HG02870 (cell line): ENCODE results near the gene JAKMIP2.
"Not testable (repeated sequence)": the region's sequence is repeated elsewhere in the genome, so short reads cannot be mapped to it uniquely, and the experiment has no call there.

Experiments
- ATAC-seq: cut with Tn5 transposase; IDR thresholded peaks from one replicate; pipeline ENCODE4 v1.9.1; 2021; ENCODE audit warnings: mild to moderate bottlenecking, moderate library complexity; ENCODE audit not compliant: unreplicated experiment

JAKMIP2 gene

GRCh38 chr5:147617711-147618350 is 164.7 kb downstream of the JAKMIP2 start:
- ATAC-seq, result no peak

DNA sequence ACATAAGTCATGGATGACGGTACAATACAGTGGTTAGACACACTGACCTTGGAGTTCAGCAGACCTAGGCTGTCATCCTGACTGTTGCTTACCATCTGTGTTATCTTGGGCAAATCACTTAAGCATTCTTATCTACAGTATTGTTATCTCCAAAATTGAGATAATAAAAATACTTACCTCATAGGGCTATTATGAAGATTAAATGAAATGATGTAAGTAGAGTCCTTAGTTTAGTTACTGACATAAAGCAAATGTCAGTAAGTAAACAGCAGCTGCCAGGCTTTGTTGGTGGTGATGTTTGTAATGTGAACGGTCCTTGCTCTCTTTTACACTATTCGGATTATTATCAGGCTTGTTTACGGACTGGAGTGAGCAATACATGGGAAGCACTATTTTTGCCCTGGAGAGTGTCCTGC is 165.3 kb downstream of the JAKMIP2 start:
- no peak for ATAC-seq

DNA sequence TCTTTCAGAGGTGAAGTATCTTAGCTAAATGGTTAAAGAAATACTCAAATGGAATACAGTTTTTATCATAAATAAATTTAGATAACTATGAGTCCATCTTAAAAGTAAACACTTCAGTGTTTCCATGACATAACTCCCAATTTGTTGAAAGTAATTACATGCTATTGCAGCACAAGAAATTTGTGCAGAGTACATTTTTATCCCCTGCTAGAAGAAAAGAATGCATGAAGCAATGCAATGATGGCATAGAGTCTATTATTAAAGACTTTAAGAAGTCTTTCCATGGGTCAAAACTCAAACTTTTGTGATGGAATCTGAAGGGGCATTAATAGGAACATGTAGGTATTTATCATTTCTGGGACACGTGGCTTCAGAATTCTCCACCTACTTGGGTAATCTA is 166.1 kb downstream of the JAKMIP2 start:
- no peak for ATAC-seq

DNA sequence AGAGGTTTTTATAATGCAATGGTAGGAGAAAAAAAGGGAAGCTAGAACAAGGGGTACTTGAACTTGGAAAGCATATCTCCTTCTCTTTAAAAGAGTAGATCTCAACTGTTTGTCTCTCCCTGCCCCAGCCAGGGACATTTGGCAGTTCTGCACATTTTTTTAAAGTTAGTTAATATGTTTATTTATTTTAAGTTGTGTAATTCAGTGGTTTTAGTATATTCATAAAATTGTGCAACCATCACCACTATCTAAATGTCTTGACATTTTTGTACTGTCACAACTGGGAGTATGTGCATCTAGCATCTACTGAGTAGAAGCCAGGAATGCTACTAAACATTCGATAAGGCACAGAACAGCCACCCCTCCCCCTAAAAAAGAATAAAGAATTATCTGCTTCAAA is 169.2 kb downstream of the JAKMIP2 start:
- no peak for ATAC-seq

DNA sequence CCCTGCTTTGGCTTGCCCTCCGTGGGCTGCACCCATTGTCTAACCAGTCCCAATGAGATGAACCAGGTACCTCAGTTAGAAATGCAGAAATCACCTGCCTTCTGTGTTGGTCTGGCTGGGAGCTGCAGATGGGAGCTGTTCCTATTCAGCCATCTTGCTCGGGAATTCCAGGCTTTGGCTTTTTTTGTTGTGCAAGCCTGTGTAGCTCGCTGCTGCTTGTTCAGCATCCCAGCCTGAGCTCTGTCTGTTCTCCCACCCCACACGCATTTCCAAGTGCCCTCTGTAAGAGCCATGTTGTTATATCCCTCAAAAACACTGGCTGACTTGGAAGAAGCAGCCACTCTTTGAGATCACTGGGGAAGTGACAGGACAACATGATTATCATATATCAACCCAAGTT is 171.0 kb downstream of the JAKMIP2 start:
- no peak for ATAC-seq

GRCh38 chr5:147610798-147611197 is 171.7 kb downstream of the JAKMIP2 start:
- no peak for ATAC-seq

GRCh38 chr5:147601652-147602051 is 180.9 kb downstream of the JAKMIP2 start:
- ATAC-seq, result no peak

GRCh38 chr5:147591120-147591519 is 191.4 kb downstream of the JAKMIP2 start:
- ATAC-seq, result no peak

DNA sequence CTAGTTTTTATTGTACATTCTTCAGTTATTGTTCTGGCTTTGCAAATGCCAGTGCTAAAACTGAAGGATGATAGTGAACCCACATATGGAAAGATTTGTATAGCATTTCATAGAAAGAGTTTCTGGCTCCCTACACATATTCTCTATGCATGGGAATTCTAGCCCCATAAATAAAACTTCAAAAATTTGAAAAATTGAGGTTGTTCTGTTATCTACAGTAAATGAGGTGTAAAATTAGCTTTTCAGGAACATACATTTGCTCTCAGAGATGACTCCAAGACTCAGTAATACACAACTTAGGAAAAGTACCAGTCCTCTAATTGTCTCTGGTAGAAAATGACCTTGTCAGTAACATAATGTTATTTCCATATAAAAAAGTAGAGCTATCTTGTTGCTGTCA is 192.4 kb downstream of the JAKMIP2 start:
- ATAC-seq, result no peak

- ATAC-seq, result no peak
Observed at GRCh38 chr5:147586832-147587231, 195.7 kb downstream of the JAKMIP2 start.

DNA sequence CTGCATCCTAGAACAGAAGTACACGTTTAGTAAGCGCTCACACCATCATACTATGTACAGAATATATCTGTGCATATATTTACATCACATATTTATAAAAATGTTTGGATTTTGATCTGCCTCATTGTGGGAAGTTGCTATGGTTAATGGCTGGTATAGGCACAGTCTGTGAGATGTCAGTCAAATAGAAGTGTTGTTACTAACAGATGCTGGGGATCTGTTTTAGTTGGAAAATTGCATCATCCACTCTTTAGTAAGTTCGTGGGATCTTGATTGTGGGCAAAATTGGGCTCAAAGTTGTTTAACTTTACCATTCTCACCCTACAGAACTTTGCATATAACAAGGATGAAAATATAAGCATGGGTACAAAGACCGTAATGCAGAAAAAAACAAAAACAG is 196.3 kb downstream of the JAKMIP2 start:
- ATAC-seq, result no peak

- not testable (repeated sequence) for ATAC-seq
Observed at GRCh38 chr5:147582272-147582671, 200.3 kb downstream of the JAKMIP2 start.

DNA sequence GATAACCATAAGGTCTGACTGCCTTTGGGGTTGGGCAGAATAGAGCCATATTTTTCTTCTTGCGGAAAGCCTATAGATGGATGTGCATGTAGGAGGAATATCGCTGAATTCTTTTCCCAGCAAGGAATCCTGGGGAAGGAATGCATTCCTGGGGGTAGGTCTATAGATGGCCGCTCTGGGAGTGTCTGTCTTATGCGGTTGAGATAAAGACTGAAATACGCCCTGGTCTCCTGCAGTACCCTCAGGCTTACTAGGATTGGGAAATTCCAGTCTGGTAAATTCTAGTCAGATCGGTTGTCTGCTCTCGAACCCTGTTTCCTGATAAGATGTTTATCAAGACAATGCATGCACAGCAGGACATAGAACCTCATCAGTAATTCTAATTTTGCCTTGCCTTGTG is 202.1 kb downstream of the JAKMIP2 start:
- not testable (repeated sequence) for ATAC-seq

- no peak for ATAC-seq
Observed at GRCh38 chr5:147578228-147579024, 204.1 kb downstream of the JAKMIP2 start.

DNA sequence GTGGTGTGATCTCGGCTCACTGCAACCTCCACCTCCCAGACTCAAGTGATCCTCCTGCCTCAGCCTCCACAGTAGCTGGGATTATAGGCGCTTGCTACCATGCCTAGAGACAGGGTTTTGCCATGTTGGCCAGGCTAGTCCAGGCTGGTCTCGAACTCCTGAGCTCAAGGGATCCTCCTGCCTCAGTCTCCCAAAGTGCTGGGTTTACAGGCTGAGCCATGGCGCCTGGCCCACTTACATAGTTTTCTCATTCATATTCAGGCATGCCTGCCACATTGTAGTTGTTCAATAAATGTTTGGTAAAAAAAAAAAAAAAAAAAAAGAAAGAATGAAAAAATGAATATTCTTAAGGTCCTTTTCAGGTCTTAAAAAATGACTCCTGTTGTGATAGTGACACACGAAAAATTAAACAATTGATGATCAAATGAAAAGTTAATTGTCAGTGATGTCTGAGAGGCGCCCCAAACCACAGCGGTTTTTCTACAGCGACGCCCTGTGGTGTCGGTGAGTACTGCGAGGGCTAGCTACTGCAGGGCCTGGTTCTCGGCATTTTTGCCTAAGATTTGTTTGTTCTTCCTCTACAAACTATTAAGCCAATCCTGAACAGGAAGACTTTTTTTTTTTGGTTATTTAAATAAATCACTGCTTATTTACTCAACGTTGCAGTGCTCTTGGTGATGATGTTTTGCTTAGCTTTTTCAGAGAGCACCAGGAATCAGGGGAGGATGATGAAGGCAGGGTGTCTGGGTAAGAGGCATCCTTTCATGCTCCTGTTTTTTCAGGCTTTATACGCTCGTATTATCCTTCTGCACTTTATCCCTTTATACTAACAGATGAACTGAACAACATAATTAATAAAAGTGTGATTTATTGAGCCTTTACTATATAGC is 205.6 kb downstream of the JAKMIP2 start:
- peak; percentile 61 for ATAC-seq

DNA sequence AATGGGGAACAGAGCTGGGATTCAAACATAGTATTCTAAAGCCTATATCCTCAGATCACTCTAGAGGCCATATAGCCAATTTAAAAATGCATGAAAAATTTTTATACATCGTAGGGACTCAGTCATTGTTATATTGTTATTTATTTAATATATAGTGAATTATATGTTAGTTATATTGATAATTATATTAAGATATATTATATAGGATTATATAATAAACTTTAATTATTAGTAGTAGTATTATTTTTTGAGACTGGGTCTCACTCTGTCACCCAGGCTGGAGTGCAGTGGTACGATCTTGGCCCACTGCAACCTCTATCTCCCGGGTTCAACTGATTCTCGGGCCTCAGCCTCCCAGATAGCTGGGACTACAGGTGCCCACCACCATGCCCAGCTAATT is 206.9 kb downstream of the JAKMIP2 start:
- no peak for ATAC-seq

GRCh38 chr5:147573211-147573610 is 209.3 kb downstream of the JAKMIP2 start:
- no peak for ATAC-seq

- no peak for ATAC-seq
Observed at GRCh38 chr5:147568710-147569406, 213.7 kb downstream of the JAKMIP2 start.

DNA sequence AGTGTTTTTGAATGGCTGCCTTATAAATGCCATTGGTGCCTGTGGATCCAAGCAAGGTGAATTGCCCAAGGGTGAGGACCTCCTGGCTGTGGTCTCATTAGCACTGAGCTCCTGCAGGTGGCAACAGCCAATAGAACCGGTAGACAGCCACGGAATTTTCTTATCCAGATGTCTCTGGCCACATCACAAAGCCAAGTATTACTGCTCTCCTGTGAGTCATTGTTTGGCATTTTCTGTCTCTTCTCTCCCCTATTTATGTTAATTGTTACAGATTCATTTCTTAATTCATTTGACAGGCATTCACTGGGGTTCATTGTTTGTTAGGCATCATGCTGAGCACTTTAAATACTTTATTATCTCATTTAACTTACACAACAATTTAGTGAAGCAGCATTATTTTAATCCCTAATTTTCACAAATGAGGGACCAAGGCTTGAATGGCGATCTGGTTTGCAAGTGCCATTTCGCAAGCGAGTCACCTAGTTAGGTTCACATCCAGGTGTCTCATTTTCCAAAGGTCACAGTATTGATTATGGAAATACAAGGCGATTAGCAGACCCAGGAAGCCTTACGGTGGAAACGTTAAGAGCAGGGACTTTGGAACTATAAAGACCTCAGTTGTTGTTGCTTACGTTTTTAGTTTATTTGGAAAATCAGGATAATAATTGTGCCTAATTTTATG is 214.5 kb downstream of the JAKMIP2 start:
- no peak for ATAC-seq

- no peak for ATAC-seq
Observed at GRCh38 chr5:147565524-147565923, 217.0 kb downstream of the JAKMIP2 start.
